ENCODE measurements around the gene NUDT19.

- TF ChIP-seq CTCF (conservative IDR thresholded peaks at IDR 0.05 in 1 of 2, IDR thresholded peaks at IDR 0.05 in 1 of 2; ENCODE audit: extremely low read depth in 1 of 2, insufficient read depth in 1 of 2, low read depth in 1 of 2, low read length in 2 of 2), result no peak
- no peak for TF ChIP-seq EZH2 (IDR thresholded peaks at IDR 0.05; ENCODE audit: borderline replicate concordance, low read length)
Observed at GRCh38 chr19:32743021-32743420, 51.4 kb downstream of the NUDT19 start.

Measured in mammary epithelial cell (primary cell).